ENCODE measurements around the gene TYW1B.
"Not testable (repeated sequence)": the region's sequence is repeated elsewhere in the genome, so short reads cannot be mapped to it uniquely, and the experiment has no call there.

The TYW1B gene

DNA sequence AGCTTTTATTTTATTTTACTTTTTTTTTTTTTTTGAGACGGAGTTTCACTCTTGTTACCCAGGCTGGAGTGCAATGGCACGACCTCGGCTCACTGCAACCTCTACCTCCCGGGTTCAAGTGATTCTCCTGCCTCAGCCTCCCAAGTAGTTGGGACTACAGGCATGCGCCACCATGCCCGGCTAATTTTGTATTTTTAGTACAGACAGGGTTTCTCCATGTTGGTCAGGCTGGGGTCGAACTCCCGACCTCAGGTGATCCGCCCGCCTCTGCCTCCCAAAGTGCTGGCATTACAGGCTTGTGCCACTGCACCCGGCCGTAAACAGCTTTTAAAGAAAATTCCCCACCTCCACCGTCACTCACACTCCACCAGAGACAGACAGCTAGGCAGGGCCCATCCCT, 19.5 kb downstream of the TYW1B start:
- DNase-seq, result not testable (repeated sequence)

DNA sequence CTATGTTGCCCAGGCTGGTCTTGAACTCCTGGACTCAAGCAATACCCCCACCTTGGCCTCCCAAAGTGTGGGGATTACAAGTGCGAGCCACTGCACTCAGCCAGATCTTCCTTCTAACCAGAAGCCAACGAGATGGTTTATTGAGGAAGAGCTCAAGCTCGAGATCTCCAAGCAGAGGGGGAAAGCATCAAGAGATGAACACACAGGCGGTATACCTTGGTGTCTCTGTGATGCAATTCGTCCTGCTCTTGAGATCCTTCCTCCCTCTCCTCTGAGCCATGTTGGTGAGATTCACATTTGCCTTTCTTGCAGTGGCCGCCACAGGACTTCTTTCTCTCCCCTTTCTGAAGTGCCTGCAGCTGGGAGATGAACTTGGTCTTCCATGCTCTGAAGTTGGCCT, 21.1 kb downstream of the TYW1B start:
- DNase-seq, result not testable (repeated sequence)

DNA sequence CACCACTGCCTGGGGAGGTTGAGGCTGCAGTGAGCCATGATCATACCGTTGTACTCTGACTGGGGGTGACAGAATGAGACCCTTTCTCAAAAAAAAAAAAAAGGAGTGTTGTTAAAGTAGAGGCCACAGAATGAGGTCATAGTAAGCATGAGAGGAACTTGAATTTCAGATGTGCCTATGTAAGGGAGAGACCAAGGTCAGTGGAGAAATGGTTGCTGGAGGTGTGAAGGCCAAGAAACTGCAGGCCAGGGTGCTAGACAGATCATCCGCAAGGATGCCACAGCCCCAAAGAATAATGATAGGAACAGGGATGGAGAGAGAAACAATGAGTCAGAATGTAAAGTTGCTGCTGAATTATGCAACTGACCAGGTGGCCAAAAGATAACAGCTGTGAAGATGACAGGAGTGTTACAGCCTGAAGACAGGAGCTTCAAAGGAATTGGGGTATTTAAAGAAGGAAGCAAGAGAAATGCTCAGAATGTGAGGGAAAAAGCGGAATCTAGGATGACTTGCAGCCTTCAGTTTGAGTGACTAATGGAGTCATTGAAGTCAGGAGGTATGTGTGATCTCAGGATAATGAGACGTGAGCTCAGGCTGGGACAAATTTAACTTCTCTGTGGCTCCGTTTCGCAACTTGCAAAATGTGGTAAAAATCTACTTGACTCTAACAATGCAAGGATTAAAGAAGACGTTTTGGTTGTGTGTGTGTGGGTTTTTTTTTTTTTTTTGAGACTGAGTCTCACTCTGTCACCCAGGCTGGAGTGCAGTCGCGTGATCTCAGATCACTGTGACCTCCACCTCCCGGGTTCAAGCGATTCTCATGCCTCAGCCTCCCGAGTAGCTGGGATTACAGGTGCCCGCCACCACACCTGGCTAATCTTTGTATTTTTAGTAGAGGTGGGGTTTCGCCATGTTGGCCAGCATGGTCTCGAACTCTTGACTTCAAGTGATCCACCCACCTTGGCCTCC, 22.2 kb downstream of the TYW1B start:
- DNase-seq, result peak; percentile 85

DNA sequence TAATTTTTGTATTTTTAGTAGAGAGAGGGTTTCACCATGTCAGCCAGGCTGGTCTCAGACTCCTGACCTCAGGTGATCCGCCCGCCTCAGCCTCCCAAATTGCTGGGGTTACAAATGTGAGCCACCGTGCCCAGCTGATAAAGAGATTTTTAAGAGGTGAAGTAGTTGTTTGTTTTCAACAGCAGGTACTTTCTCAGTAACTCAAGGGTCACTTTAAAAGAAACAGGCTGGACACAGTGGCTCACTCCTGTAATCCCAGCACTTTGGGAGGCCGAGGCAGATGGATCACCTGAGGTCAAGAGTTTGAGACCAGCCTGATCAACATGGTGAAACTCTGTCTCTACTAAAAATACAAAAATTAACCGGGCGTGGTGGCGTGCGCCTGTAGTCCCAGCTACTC, 24.2 kb downstream of the TYW1B start:
- not testable (repeated sequence) for DNase-seq

DNA sequence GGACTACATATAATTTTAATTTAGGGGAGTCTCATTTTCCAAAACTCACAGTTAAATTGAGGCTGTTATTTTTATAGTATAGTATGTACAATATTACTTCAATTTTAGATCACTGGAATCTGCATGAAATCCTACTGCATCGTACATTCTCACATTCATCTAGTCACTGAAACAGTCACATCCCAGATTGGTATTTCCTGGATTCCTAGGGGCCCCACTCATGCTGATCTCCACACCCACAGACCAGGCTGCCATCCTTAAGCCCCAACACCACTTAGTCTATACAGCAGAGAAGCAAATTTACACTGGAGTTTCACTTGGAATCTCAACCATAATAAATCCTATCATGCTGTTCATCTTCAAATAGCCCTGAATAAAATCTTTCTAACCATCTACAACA, 26.4 kb downstream of the TYW1B start:
- DNase-seq, result peak; percentile 65

DNA sequence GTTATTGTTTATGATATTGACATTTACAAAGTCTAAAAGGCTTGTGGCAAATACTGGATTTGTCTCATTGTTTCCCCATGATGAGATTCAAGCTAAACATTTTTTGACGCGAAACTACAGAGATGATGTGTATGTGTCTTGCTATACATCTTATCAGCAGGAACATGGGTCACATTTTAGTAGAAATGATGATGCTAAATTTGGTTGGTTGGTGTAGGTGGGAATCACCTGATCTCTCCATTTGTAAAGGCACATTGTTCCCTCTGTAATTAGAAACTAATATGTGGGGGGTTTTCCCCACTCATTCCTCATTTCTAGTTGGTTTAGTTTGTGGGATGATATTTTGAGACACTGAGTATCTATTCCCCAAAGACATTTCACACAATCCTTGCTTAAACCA, 32.6 kb downstream of the TYW1B start:
- not testable (repeated sequence) for DNase-seq

DNA sequence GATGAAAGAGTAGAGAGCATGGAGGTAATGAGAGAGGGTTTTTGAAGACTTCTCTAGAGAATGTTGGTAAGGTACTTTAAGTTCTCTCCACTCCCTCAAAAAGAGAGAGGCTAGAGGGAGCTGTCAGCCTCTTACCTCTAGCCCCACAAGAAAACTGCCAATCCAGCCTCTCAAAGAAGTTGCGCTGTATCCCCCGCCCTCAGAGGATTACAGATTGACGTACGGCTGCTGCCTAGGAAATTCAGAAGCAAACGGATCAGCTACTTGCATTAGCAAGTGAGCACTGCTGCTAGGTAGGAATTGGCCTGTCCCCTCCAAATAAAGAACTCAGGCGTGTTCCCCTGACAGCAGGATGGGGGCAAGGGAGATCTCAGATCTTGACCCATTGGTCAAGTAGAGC, 34.2 kb downstream of the TYW1B start:
- DNase-seq, result no peak

DNA sequence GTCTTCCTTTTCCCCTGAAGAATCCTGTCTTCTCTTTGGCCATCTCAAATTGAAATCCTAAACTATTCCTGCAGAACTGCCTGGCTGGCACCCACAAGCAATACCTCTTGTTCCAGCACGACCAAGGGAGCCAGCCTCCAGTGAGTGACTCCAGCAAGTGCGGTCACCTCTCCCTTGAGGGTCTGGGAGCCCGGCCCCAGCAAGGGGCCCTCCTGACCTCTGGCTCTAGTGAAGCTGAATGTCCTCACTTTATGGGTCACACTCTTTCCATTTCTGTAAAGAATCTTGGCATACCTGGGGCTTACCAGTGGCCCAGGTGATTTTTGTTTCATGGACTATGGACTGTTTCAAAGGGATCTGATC, 37.3 kb downstream of the TYW1B start:
- not testable (repeated sequence) for DNase-seq

DNA sequence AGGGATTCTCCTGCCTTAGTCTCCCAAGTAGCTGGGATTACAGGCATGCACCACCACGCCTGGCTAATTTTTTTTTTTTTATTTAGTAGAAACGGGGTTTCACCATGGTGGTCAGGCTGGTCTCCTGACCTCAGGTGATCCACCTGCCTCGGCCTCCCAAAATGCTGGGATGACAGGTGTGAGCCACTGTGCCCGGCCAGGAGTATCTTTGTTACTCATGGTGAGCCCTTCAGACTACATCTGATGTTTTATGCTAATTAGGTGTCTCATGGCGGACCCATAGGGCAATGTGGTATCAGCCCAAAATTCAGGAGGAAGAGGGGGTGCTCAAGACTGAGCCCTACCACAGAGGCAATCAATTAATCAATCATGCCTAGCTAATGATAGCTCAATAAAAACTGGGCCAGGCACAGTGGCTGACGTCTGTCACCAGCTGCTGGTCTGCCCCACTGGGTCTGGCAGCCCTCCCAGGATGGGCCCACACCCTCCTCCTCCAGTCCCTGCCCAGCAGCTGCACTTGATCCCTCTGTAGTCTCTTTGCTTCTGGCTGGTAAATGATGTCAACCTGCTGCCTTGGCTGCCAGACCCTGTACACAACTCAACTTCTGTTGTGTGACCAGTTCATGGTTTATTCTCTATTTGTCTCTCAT, 37.8 kb downstream of the TYW1B start:
- not testable (repeated sequence) for DNase-seq

DNA sequence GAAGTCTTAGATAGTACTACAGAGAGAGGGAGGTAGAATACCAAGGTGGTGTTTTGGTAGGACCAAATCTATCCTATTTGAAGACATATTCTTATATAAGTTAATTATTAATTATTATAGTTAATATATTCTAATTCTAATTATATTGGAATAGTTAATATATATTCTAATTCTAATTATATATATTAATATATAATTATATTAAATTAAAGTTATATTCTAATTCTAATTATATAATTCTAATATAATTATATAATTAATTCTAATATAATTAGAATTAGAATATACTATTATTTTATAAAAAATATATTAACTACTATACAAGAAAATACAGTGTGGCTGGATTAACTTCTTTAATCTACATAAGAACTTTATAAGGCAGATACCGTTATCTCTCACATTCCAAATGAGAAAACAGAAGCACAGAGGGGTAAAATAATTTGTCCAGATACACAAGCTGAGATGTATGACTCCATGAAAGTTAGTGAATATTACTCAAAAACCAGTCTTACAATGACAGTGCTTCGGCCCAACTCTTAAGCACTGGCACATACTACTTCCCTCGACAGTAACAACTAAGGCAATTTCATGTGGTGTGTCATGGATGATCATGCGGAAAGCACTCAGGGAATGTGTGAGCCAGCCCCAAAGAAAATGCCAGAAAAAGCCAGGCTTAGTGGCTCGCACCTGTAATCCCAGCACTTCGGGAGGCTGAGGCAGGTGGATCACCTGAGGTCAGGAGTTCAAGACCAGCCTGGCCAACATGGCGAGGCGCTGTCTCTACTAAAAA, 42.6 kb downstream of the TYW1B start:
- DNase-seq, result peak; percentile 47

DNA sequence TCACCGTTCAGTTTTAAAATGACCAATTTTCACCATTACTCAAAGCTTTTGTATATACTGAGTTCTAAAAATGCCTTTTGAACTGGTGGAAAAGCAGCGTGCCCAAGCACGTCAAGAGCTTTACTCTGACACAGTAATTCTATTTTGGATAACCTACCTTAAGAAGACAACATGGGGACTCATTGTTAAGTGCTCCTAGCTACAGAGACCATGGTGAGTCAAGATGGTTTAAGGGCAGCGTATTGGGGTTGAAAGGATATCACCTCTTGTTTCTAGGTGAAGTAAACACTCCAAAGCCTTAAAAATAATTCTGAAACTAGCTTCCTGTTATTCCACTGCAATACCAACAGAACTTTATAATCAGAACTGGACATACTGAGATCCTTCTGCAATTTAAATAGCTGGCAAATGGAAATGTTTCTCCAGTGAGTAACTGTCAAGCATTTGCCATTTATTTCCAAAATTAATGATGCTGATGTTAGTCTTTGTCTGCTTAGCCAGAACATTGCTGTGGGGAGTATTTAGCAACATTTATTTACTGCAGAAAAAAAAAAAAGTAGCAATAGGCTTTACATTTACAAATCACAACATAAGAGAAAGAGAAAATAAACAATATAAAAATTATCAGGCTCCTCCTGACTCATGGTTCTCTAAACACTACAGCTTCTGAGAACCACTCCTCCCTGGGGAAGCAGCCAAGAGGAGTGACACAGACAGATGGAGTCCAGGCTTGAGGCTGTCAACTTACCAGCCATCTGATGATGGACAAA, 44.2 kb downstream of the TYW1B start:
- peak; percentile 62 for DNase-seq

DNA sequence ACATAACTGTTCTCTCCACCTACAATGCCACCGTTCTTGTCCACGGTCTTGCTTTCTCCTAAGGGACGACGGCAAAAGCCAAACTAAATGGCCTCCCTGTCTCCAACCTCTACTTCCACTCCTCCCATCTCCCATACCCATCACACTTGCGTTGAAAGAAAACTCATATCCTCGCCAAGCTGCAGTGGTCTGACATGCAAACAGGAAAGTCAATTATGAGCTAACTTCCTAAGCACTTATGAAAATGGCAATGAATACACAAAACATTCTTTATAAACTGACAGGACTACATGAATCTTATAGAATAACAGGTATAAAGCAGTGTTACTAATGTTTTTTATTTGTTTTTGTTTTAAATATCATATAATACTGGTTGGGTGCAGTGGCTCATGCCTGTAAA, 46.4 kb downstream of the TYW1B start:
- DNase-seq, result no peak

DNA sequence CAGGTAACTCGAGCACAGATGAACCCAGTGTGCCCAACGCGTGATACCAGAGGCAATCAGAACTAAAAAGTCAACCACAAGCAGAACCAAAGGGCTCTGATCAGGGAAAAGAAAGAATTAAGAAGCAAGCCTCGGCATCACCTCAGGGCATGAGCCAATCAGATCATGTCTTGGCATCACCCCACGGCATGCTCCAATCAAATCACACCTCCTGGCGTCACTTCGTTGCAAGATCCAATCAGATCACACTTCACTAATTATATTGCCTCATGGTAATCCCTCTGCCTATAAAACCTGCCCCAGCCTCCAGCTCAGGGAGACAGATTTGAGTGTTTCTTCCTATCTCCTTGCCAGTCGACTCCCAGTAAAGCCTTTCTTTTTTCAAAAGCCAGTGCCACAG, 46.8 kb downstream of the TYW1B start:
- no peak for DNase-seq

DNA sequence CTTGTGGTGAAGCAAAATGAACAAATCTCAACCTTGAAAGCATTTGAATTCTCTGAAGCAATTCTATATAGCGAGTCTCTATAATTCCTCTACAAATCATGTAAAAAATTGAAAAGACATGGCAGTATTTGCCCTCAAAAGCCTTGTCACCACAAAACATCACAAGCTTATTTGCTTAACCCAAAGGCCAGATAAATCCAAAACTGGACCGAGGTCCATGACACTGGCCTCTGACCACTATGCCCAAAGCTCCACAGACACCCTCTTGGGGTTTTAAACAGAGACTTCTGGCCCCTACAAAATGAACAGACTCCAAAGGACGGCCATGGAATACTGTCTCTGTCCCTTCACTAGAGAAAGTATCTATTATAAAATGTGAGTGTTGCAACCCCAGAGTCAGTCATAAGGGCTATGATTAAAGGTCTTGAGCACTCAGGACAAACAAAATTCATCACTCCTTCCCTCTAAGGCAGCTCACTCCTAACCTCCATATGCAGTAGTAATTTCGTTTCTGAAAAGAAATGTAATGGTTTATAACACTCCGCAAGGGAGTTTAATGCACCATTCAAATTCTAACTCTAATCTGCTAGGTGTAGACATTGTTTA, 47.6 kb downstream of the TYW1B start:
- not testable (repeated sequence) for DNase-seq

DNA sequence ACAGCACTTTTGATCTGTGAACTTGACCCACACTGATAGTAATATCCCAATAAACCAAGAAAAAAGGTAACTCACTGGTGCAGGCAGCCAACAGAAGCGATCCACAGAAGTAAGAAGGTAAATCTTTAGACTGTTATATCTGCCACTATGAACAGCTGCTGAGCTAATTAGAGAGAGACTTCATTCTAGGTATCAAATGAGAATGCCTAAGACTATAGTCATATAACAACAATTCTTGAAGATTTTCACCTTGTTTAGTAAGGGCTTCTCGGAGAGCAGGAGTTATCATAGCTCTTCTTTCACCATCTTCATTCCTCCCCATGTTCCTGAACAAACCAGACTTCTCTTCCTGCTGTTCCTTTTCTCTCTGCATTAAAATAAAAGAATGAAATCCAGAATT, 50.8 kb downstream of the TYW1B start:
- not testable (repeated sequence) for DNase-seq

DNA sequence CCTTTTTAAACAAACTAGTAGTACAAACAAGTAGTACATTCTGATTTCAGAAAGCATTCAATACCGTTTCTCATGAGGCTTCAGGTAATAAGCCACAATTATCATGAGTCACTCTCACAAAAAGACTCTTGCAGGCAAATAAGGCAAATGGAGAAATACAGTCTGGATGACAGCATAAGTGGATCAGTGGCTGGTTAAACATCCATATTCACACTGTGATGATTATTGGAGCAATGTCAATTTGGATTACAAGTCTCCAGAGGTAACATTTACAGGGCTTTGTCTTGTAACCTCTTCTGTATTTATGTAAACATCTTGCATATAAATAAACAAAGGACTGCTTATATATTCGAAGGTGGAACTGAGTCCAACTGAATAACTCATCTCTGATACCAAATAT, 55.4 kb downstream of the TYW1B start:
- DNase-seq, result peak; percentile 17

DNA sequence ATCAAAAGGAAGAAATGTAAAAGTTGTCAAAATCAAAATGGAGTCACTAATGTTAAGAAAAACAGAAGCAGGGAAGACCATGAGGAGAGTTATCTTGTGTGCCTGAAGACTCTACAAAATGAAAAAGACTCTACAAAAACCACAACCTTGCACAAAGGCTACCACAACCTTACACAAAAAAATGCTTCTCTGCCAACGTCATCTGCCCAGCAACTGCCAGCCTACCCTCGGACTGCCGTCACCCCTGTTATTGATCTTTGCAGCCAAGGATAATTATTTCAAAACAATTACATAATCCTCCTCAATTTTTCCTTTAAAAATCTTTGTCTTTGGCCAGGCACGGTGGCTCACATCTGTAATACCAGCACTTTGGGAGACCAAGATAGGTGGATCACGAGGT, 61.0 kb downstream of the TYW1B start:
- not testable (repeated sequence) for DNase-seq

DNA sequence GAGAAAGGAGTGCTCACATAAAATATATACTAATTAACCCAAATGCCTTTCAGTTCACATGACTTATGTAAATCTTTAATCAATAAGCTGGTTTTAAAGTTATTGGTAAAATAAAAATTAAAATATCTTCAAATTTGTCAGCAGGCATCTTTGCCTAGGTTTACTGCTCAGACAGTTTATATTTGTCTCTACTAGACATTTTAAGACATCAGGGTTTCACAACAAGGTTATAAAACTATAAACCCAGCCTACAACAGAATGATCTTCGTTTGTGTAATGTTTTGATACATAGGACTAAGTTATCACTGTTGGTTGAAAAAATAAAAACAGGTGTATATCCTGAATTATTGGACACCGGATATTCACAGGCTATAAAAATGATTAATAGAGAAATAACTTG, 67.4 kb downstream of the TYW1B start:
- no peak for DNase-seq

DNA sequence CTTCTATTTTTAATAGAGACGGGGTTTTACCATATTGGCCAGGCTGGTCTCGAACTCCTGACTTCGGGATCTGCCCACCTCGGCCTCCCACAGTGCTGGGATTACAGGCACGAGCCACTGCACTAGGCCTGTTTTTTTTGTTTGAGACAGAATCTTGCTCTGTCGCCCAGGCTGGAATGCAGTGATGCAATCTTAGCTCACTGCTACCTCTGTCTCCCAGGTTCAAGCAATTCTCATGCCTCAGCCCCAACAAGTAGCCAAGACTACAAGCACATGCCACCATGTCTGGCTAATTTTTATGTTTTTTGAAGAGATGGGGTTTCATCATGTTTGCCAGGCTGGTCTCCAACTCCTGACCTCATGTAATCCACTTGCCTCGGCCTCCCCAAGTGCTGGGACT, 73.7 kb downstream of the TYW1B start:
- peak; percentile 36 for DNase-seq

DNA sequence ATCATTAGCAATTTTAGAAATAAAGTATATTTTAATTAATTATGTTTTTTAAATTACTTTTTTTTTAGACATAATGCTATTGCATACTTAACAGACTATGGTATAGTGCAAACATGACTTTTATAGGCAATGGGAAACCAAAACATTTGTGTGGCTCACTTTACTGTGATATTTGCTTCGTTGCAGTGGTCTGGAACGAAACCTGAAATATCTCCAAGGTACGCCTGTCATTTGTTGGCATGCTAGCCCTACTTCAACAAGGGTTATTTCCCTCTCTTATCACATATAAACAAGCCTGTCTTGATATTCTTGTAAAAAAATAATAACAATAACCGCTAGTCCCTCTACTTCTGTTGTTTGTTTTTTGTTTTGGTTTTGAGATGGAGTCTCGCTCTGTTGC, 74.2 kb downstream of the TYW1B start:
- DNase-seq, result no peak

DNA sequence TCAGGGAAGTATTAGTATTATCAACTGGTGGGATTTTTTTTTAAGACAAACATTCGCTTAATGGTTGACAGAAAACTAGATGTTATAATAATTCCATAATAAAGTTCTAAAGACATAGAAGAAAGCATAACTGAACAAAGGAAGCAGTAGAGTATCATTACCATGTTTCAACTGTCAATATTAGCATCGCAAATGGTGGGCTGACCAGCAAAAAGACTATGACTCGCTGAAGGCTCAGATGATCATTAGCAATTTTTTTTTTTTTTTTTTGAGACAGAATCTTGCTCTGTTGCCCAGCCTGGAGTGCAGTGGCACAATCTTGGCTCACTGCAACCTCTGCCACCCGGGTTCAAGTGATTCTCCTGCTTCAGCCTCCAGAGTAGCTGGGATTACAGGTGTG, 74.8 kb downstream of the TYW1B start:
- not testable (repeated sequence) for DNase-seq

DNA sequence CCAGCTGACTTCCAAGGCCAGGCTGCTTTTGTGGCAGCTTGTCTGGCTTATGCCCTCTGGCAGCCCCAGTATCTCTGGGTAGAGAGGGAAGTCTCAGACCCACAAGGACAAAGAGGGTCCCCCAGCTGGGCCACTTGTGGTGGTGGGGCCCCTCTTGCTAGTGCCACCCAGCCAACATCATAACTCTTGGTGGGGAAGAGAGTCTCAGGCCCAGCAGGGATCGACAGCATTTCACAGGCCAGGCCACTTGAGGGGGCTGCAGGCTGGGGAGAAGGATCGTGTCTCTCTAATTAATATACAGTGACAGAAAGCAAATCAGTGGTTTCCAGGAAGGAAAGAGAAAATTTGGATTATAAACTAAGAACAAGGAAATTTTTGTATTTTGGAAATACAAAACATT, 76.0 kb downstream of the TYW1B start:
- DNase-seq, result no peak
